IPS-NIHi7 (cell line): Measurements from ENCODE around the gene FGFR2.
"Not testable (repeated sequence)": the region's sequence is repeated elsewhere in the genome, so short reads cannot be mapped to it uniquely, and the experiment has no call there.

Source experiments
- DNase-seq: peaks from one replicate; pipeline ENCODE4 v3.0.0; 2012; ENCODE audit warnings: mixed read lengths; ENCODE audit errors: extremely low spot score

FGFR2 gene

DNA sequence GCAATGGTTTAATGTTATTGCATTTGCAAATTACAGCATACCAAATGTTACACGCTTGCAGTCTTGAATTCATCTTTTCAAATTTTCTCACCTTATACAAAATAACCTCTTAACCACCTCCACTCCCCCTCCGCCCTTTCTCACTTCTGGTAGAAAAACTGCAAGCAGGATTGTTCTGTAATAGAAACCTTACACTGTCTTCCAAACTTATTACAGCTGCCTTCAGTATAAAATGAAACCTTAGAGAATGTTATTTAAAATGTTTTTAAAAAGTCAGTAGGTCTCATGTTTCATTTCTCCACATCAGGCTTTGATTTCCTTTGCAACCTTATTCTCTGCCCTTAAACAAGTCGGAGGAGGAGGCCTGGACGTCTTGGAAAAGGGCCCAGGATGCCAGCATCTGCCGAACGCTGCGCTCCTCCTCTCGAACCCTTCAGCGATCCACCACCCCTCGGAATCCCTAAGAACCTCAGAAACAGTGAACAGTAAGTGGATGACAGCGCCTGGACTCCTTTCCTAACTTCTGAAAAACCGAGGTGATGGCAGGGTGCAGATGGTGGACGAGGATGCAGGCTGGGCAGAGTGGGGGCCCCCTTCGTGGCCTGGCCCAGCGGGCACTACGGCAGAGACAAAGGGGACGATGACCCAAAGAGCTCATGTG, 74.0 kb downstream of the FGFR2 start:
- no peak for DNase-seq

DNA sequence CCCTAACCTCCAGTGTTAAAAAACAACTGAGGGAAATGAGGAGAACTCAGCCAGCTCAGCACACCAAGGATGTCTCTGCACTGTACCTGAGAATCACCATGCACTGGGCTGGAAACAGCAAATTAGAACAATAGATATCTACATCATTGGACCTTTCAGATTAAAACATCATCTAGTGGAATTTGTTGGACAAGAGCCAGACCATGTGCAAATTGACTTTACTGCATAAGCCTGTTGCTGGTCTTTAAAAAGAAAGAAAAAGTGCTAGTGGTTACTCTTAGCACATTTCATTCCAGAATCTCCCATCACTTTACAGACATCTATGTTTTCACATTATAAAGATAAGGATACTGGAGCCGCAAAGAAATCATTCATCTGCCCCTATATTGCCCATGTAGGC, 75.4 kb downstream of the FGFR2 start:
- DNase-seq = no peak

DNA sequence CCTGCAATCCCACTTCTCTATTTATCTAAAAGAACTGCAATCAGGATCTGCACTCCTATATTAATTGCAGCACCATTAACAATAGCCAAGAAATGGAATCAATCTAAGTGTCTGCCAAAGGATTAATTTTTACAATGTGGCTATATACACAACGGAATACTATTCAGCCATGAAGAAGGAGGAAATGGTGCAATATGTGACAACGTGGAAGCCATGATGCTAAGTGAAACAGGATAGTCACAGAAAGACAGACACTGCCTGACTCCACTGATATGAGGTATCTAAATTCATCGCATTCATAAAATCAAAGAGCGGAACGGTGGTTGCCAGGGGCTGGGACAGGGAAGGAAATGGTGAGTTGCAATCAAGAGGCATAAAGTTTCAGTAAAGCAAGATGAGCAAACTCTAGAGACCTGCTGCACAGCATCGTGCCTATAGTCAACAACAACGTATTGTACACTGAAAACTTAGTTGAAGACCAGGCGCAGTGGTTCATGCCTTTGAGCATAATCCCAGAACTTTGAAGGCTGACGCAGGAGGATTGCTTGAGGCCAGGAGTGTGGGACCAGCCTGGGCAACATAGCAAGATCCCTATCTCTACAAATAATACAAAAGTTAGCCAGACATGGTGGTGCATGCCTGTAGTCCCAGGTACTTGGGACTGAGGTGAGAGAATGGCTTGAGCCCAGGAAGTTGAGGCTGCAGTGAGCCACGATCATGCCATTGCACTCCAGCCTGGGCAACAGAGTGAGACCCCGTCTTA, 76.3 kb downstream of the FGFR2 start:
- no peak for DNase-seq

DNA sequence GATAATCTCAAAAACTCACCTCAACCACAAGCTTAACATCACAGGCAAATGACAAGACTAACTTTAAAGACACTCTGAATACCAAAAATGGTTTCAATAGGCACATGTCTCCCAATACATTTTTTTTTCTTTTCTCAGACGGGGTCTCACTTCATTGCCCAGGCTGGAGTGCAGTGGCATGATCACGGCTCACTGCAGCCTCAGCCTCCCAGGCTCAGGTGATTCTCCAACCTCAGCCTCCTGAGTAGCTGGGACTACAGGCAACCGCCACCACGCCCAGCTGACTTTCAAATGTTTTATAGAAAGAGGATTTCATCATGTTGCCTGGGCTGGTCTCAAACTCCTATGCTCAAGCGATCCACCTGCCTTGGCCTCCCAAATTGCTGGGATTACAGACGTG, 77.7 kb downstream of the FGFR2 start:
- DNase-seq = not testable (repeated sequence)

DNA sequence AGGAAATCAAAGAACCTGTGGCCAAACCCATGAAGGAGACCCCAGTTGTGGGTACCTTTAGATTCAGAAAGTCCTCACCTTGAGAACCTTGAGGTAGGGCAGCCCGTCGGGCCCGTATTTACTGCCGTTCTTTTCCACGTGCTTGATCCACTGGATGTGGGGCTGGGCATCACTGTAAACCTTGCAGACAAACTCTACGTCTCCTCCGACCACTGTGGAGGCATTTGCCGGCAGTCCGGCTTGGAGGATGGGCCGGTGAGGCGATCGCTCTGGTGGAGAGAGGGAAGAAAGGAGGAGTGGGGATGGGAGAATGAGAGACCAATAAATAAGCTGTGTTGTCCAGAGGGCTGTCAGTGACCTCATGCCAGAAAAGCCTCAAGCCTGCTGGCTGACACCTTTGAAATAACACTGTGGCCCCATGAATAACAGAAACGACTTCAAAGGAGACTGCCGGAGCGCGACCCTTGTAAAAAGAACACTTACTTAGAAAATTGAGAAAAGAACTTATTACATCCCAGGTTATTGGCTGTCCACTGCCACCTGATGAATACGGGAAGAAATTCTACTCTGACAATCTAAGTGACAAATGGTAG, 78.2 kb downstream of the FGFR2 start:
- no peak for DNase-seq

DNA sequence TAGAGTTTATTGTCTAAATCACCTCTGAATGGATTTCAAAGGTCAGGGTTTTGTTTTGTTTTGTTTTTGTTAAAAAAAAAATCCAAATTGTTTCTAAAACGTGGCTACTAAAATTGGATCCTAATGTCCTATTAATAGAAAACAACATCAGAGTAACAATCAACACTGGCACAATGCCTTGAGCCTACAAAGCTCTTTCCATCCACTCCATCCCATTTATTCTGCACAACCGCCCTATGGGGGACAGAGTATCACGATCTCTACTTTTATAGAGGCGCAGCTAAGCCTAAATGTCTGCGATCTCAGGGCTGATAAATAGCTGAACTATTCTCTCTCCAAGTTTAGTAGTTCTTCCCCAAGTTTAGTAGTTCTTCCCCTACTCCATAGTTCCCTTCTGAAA, 78.8 kb downstream of the FGFR2 start:
- DNase-seq = no peak

DNA sequence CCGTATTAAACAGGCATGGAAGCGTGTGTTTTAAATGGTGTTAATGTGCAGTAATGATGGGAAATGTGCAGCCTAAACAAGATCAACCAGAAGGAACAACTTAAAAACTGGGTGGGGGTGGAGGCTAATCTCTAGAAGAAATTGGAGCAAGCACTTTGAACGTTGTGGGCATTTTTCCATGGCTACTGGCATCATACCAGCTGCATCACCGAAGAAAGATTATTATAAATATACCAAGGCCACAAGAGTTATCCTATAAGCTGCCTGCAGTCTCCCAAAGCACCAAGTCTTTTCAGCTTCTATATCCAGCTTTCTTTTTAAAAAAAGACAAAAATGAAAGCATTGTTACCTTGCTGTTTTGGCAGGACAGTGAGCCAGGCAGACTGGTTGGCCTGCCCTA, 79.9 kb downstream of the FGFR2 start:
- DNase-seq = no peak

DNA sequence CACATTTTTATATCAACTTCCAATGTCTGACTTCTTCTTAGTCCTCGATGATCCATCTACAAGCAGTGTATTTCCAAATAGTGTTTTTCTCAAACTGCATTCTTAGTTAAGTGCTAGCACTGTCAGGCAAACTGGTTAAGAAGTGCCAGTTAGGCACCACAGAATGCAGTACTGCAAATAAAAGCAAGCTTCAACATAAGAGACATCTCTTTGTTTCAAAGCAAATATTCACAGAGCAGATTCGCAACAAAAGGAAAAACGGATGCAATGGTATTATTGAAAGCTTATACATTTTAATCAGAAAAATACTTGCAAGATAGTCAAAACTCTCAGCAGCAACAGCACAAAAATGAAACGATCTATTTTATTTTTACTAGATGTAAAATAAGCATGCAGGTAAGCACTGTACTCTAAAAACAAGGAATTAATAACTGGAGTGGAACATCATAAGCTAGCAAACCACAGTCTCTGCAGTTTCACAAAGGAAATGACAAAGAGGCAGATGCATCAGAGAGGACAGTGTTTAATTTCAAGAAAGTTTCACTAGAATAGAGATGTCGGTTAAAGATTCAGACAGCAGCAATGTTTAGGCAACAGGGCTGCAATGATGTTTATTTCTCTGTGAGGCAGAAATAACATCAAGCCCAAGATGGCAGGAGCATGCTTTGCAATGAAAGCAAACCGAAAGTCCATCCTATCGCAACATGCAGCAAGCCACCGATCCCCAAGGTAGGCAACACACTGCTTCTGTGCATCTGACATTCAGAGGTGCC, 82.0 kb downstream of the FGFR2 start:
- no peak for DNase-seq

DNA sequence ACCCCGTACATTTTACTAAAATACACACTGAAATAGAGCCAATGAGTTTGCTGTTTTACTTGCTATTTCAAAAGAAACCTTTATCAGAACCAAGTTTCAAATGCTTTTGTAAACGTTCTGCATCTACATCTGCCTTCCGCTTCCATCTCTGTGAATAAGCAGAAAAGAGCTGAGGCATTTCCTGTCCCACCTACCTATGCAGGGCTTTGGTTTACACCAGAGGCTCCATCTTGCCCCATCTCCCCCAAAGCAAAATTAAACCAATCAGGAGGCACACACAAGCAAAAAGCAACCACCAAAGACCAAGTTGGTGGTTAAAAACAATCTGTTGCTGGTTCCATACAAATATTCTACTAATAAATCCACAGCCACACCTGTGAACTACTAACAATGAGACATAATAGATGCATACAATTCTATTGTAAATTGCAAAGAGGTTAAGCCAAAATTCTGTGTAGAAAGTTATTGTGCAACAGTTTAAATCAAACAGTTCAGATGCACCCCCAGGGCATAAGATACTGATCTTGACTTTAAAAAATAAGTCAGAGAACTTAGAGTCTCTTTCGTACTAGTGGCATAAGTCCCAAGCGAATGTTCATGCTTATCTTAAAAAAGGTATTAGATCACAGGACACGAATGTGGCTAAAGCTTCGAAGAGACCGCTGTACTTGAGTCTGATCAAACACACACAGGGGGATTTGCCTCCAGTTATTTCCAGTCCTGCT, 83.9 kb downstream of the FGFR2 start:
- DNase-seq = no peak

DNA sequence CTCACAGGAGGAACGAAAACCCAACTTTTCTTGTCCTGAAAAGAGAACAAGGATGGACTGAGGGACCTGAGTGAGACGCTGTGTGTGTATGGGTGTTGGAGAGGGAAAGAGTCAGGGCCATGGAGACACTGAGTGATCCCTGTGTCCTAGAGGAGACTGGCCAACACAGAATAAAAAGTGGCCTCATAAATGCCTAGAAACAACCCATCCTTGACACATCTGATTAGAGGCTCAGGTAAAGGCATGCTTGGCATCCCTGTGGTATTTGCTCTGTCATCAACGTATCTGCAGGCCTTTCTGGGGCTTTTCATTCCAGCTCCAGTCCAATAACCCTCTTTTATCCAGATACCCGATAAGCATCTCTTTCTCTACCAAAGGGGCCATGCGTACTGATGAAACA, 86.3 kb downstream of the FGFR2 start:
- DNase-seq = no peak

DNA sequence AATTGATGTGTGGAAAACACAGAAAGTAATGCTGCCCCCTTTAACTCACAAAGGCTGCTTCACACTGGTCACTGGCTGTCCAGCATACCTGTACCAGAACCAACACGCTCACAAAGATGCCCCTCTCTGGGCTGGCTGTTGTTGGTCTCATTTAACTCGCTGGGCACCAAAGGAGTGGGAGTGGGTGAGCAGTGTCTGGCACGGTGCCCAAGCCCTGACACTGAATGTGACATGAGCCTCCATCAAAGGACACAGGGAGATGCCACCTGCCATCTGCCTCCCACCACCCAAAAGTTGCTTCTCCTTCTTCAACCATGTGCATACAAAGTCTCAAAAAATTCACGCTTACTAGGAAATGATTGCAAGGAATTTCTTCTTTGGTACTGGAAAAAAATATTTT, 86.8 kb downstream of the FGFR2 start:
- DNase-seq = no peak

DNA sequence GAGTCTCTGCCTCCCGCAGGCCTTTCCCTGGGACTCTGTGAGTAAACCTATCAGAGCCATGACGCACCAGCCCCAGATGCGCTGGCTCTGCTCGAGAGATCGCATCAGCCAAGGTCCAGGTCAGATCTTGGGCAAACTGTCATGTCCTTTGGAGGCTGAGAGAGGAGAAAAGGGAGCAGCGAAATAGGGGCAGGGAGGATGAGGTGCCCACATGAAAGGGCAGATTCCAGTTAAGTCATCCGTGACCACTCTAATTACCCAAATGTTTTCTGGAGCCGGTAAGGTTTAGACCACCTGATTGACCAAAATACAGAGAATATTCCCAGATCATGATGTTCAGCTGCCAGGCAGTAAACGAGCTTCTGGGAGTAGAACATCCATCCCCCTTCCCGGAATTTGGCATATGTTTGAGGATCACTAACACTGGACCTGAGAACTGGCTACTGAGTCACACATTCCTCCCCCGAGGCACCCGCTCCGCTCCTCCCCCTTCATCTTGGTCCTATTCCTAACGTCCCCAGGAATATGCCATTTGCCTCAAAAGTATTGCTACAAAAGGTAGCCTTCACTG, 88.0 kb downstream of the FGFR2 start:
- DNase-seq = no peak

DNA sequence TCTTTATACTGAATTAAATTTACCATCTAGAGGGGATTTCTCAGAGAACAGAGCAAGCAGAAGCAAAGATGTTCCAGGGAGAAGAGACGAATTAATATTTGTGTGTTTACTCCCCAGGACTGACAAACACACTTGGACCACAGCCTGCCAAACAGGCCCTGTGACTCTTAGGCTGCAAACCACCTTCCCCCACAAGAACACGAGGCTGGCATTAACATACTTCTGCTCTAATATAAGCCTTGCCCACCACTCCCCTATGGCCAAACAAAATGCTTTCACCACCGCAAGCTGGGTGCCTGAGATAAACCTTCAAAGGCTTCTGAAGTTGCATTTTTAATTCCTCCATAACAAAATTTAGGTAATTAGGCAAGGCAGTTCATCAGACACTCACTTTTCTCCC, 88.4 kb downstream of the FGFR2 start:
- no peak for DNase-seq

DNA sequence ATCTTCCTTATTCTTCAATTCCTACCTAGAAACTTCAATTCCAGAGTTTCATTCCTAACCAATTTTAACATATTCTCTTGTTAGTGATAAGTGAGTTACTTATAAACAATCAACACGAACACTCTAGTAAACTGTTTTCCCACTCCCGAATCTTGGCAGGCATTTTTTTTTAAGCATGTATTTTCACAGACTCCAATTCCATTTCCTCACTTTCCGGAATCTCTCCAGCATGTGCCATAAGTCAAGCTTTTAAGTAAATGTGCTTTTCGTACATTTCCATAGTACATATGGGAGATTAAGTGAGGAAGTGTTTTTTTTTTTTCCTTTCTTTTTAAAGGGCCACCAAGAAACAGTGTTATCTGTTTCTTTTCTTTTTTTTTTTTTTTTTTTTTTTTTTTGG, 89.1 kb downstream of the FGFR2 start:
- no peak for DNase-seq

DNA sequence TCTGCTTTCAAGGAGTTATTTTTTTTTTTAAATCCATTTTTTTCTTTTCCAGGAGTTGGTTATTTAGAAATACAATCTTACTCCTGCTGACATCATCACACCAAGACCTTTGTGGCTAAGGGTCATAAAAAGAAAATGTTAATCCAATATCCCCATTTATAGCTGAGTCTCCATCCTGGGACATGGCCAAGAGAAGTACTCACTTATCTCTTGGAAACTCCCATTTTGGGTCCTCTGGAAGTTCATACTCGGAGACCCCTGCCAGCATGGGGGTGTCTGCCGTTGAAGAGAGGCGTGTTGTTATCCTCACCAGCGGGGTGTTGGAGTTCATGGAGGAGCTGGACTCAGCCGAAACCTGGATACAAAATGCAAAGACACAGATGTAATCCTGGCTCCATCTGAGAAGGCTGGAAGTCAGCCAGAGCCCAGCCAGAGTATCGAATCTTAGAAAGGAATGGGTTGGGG, 94.6 kb downstream of the FGFR2 start:
- no peak for DNase-seq

DNA sequence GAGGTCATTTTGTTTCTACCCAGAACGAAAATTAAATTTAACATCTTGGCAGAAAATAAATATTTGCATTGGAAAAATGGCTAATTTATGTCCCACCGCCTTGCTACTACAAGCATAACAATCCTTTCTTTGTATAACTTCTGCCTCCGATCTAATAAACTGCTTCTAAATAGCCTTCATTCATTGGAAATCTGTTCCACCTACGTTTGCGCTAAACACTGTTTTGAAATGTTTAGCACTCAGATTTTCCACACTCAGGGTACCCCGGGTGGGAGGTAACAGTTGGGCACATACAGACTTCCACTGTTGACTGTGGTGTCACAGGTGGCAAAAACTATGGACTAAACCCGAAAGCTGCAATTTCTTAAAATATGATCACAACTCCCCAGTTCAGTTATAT, 96.4 kb downstream of the FGFR2 start:
- no peak for DNase-seq

DNA sequence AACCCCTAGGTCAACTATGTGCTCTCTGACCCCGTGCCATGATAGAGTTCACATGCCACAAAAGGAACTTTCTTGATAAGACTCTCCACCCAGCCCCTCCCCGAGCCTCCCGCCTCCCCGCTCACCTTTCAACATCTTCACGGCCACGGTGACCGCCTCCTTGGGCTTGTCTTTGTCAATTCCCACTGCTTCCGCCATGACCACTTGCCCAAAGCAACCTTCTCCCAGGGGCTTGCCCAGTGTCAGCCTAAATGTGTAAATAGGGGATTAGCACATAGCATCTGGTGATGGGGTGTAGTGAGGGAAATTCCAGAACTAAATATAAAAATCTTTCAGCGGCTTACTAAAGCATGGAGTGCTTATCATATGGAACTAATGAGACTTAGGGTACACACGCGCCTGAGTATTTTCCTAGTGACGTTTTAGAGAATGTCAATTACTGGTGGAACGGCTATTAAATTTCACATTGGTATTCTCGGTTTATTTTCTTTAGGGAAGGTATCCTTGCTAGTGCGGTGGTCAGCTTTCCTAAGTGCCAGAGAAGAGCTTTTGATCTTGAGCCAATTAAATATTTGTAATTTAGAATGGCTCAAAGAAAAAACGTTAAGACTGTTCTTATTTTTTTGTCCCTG, 97.4 kb downstream of the FGFR2 start:
- no peak for DNase-seq

DNA sequence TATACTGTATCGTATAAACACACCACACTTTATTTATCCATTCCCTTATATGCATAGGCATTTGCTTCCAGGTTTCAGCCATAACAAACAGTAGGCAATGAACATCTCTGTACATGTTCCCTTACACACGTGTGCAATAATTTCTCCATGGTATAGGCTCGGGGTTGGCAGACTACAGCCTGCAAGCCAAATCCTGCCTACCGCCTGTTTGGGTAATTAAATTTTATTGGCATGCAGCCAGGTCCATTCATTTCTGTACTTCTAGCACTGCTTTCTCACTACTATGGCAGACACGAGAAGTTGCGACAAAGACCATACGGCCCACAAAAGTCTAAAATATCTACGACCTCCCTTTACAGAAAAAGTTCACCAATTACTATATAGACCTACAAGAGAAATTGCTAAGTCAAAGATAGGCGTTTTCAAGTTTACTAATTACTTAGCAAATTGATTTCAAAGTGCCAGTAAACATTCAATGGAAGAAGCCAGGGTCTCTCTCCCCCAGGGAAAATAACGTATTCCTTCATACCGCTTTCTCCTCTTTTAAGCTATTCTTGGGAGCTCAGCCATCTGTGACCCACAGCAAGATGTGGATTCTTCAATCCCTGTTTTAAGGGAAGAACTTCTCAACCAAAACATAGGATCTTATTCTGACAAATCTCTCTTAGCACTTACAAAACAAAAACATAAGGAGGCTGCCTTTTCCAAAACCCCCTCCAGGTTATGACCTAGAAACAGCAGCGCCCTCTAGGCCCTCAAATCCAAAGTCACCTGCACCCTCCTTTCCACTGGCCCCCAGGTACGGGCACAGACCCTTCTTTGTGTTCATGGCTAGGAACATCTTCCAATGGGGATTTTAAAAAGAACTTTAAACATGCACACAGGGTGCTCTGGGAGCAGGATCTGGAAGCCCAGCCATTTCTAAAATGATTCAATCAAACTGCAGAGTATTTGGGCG, 100.5 kb downstream of the FGFR2 start:
- DNase-seq = peak; percentile 58

DNA sequence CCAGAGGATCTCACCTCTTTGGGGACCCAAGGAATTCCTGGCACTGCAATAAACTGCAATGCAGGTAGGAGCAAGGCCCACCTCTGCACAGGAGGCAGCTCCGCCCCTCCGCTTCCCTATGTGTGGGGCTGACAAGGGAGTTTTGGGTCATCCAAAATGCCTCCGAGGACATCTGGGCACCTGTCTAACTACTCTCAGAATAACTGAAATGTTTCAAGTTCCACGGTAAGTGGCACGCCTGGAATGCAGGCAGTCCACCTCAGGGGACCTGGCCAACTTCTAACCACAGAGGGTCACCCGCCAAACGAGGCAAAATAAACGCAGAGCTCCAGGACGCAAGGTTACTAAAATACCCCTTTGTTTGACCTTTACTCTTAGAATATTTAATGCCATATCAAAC, 102.5 kb downstream of the FGFR2 start:
- DNase-seq = no peak

DNA sequence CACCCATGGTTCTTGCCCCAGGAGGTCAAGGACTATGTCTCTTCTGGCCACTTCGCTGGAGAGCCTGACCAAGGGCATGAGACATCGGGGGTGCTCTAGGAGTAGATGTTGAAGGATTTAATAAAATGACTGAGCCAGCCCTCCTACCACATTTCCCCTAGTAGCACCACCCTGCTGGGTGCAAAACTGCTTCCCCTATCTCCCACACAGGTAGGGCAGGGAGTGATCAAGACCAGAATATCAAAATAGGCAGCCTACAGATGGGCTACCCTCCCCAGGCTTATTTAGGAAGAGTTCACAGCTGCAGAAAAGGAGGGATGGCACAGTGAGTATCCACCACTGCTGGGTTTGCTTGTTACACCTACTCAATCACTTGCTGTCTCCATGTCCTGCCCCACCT, 103.9 kb downstream of the FGFR2 start:
- no peak for DNase-seq
